Kidney tubule cell (primary cell): ENCODE results near the gene SLC2A9.
"Not testable (repeated sequence)": the region's sequence is repeated elsewhere in the genome, so short reads cannot be mapped to it uniquely, and the experiment has no call there.

Experiments
- DNase-seq: peaks from one replicate; pipeline ENCODE4 v3.0.0-alpha.2; 2018; ENCODE audit warnings: low spot score

Gene SLC2A9

DNA sequence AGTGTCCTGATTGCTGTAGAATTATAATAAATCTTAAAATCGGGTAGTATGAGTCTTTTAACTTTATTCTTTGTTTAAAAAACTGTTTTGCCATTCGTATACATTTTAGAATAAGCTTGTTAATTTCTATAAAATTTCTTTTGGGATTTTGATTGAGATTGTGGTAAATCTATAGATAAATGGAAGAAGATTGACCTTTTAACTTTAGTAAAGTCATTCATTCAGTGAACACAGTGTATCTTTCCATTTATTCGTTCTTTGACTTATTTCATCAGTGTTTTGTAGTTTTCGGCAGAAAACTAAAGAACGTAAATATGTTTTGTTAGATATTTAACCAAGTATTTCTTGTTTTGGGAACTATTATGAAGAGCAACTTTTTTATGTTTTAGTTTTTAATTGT lies 201.0 kb downstream of the SLC2A9 start:
- no peak for DNase-seq

DNA sequence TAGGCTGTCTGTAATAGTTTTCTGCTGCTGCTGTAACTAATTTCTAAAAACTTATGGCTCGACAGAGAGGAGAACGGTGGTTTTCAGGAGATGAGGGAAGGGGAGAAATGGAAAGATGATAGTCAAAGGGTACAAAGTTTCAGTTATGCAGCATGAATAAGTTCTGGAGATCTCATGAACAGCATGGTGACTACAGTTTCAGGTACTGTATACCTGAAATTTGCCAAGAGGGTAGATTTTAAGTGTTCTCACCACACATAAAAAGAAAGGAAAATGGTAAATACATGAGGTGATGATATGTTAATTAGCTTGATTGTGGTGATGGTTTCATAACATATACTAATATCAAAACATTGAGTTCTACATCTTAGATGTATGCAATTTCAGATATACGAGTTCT lies 205.0 kb downstream of the SLC2A9 start:
- no peak for DNase-seq

- DNase-seq = no peak
These were observed 208.6 kb downstream of the SLC2A9 start for GRCh38 chr4:9812501-9813340.

DNA sequence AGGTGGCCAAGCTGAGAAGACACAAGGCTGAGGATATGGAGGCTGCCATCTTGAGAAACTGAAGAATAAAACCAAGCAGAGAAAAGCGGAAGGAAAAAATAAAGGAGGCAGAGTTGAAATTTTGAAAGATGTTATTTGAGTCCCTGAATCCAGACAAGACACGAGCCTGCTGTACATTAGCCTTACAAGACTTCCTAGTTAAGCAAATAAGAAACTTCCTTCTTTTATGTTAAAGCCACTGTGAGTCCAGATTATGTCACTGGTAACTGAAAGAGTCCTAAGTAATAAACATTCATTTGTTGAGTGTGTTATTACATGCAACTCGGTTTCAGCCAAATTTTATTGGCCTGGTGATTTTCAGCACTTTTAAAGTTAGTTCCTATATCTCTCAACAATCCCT lies 209.5 kb downstream of the SLC2A9 start:
- no peak for DNase-seq

GRCh38 chr4:9808077-9808476 lies 213.2 kb downstream of the SLC2A9 start:
- DNase-seq = no peak

- DNase-seq = peak; percentile 43
These were observed 216.4 kb downstream of the SLC2A9 start for GRCh38 chr4:9804918-9805317.

GRCh38 chr4:9800848-9801247 lies 220.4 kb downstream of the SLC2A9 start:
- no peak for DNase-seq

GRCh38 chr4:9796641-9797040 lies 224.7 kb downstream of the SLC2A9 start:
- peak; percentile 54 for DNase-seq

GRCh38 chr4:9792381-9792780 lies 228.9 kb downstream of the SLC2A9 start:
- DNase-seq = no peak

DNA sequence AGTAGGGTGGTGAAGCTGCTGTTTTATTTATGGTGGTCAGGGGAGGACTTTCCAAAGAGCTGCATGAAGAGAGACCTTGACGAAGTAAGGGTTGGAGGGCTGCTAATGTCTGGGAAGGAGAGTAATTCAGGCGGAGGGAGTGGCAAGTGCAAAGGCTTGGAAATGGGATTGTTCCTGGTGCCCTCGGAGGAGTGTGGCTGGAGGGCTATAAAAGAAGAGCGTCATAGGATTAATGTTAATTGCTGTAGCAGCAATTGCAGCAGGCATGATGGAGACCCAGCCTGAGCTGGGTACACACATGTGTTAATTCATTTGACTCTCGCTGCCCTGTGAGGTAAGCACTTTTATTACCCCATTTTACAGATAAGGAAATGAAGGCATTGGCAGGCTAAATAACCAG lies 235.4 kb downstream of the SLC2A9 start:
- DNase-seq = not testable (repeated sequence)

- DNase-seq = no peak
These were observed 239.2 kb downstream of the SLC2A9 start for GRCh38 chr4:9782136-9782436.

- no peak for DNase-seq
These were observed 239.8 kb downstream of the SLC2A9 start, which contains the start of gene DRD5 for GRCh38 chr4:9781343-9782135. Gene DRD5, plus strand, starts transcription at chr4:9781634. Its CDS starts 396 bp downstream, at chr4:9782030.
